GM06990 (cell line): Measurements from ENCODE around the gene GALNT13.

Experiments used
- DNase-seq: peaks from one replicate; pipeline ENCODE4 v3.0.0-alpha.2; 2011; ENCODE audit not compliant: insufficient read length; ENCODE audit errors: extremely low read depth
- H3K27me3 ChIP-seq: replicated peaks from 2 replicates; pipeline ENCODE4 v1.6.0; 2011; ENCODE audit warnings: low read length; ENCODE audit not compliant: control insufficient read depth, insufficient read depth
- H3K36me3 ChIP-seq: 2 replicates; pipeline ENCODE4 v1.5.1; 2011; ENCODE audit warnings: low read length; ENCODE audit not compliant: control insufficient read depth, insufficient read depth
- H3K4me3 ChIP-seq: replicated peaks from 2 replicates; pipeline ENCODE4 v1.5.1; 2011; ENCODE audit warnings: low read depth, mild to moderate bottlenecking, control low read depth, low read length
- TF ChIP-seq, protein P1 (sequence below): IDR thresholded peaks from 2 replicates; pipeline ENCODE4 v1.5.1; 2011; ENCODE audit warnings: low read length, control low read depth, mild to moderate bottlenecking, inconsistent platforms; ENCODE audit not compliant: insufficient read depth, poor library complexity, severe bottlenecking

The GALNT13 gene

GRCh38 chr2:154228566-154229280 lies 357.0 kb downstream of the GALNT13 start:
- no peaks in the 10 kb centered on the region for H3K36me3 ChIP-seq
- no peaks in the 10 kb centered on the region for H3K27me3 ChIP-seq
- TF ChIP-seq, protein P1, sequence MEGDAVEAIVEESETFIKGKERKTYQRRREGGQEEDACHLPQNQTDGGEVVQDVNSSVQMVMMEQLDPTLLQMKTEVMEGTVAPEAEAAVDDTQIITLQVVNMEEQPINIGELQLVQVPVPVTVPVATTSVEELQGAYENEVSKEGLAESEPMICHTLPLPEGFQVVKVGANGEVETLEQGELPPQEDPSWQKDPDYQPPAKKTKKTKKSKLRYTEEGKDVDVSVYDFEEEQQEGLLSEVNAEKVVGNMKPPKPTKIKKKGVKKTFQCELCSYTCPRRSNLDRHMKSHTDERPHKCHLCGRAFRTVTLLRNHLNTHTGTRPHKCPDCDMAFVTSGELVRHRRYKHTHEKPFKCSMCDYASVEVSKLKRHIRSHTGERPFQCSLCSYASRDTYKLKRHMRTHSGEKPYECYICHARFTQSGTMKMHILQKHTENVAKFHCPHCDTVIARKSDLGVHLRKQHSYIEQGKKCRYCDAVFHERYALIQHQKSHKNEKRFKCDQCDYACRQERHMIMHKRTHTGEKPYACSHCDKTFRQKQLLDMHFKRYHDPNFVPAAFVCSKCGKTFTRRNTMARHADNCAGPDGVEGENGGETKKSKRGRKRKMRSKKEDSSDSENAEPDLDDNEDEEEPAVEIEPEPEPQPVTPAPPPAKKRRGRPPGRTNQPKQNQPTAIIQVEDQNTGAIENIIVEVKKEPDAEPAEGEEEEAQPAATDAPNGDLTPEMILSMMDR = no peak
- no peak overlapping the region for H3K4me3 ChIP-seq
- DNase-seq = no peak

DNA sequence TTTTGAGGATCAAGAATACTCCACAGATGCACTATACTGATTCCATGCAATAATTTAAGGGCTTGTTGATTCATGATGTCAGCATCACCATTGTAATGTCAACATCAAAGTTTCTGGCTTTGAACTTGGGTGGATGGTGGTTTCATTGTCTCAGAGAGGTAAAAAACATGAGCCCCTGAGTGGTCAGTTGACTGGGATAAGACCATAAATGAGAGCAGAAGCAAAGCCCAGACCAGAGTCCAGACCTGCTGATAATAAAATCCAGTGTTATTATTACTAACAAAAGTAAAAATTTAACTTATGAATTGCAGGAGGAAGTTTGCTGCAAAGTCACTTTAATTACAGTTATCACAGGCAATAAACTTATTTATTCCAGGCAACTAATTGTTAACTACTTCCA lies 358.2 kb downstream of the GALNT13 start:
- TF ChIP-seq, protein P1 = no peak
- DNase-seq = no peak
- H3K4me3 ChIP-seq = no peak overlapping the region
- H3K27me3 ChIP-seq = no peaks in the 10 kb centered on the region
- no peaks in the 10 kb centered on the region for H3K36me3 ChIP-seq

GRCh38 chr2:154231021-154231420 lies 359.3 kb downstream of the GALNT13 start:
- TF ChIP-seq, protein P1 = no peak
- DNase-seq = no peak
- Histone ChIP-seq H3K4me3 (no peak overlapping the region), H3K27me3 (no peaks in the 10 kb centered on the region), H3K36me3 (no peaks in the 10 kb centered on the region)

DNA sequence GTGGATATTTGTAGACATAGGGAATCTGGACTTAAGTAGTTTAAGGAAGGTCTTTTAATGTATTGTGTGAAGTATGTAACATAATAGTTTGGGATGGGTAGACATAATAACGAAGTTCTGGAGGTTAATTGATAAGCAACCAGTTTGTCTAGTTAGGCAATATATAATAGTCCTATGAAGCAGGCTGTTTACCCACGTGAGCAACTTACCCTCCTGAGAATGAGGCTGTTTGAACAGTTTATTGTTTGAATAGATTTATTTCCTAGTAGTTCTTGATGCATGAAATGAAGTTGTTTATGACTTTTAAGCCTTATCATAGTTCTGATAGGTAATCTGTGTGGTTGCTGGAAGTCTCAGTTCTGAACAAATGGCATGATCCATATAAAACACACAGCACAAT lies 361.5 kb downstream of the GALNT13 start:
- H3K4me3 ChIP-seq = no peak overlapping the region
- no peaks in the 10 kb centered on the region for H3K36me3 ChIP-seq
- no peak for DNase-seq
- H3K27me3 ChIP-seq = no peaks in the 10 kb centered on the region
- TF ChIP-seq, protein P1 = no peak

DNA sequence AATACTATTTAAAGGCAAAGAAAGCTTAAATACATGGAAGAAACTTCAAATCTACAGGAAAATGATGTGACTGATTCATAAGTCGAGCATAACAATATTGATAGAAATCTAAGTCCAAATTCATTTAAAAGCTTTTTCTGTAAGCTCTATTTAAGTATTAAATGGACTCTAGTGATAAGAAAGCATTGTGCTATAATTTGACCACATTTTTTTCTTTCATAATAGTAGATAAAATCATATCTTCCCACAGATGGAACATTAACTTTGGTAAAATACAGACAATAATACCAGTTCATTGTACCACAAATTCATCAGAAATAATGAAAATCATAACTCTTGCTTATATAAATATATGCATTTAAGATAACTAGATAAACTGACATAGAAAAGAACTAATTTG lies 366.5 kb downstream of the GALNT13 start:
- Histone ChIP-seq H3K4me3 (no peak overlapping the region), H3K27me3 (no peaks in the 10 kb centered on the region), H3K36me3 (no peaks in the 10 kb centered on the region)
- TF ChIP-seq, protein P1 = no peak
- no peak for DNase-seq

DNA sequence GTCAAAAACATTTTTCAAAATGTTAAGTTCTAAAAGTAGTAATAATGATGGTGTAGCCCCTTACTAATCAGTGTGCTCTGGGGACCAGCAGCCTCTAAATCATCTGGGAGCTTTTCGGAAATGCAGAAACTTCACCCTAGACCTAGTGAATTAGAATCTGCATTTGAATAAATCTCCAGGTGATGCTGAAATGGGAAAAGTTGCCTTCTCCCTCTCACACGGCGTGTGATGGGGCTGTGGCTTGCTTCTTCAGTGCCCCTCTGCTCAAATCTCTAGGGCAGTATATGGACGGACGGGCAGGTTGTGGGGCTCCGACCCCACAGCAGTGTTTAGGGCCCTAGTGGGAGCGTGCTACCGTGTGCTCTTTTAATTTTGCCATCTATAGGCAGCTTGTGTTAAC lies 368.6 kb downstream of the GALNT13 start:
- no peaks in the 10 kb centered on the region for H3K27me3 ChIP-seq
- no peak overlapping the region for H3K4me3 ChIP-seq
- TF ChIP-seq, protein P1 = no peak
- DNase-seq = no peak
- H3K36me3 ChIP-seq = no peaks in the 10 kb centered on the region
